NCI-H1436 treated with DMSO at 0.1 percent for 48 hours (cell line): ENCODE results near the gene CHP1.
"Not testable (repeated sequence)": the region's sequence is repeated elsewhere in the genome, so short reads cannot be mapped to it uniquely, and the experiment has no call there.

ENCODE experiments used
- DNase-seq: peaks from one replicate; lab custom pipeline; 2025; lab: John Stamatoyannopoulos, UW

CHP1 gene

DNA sequence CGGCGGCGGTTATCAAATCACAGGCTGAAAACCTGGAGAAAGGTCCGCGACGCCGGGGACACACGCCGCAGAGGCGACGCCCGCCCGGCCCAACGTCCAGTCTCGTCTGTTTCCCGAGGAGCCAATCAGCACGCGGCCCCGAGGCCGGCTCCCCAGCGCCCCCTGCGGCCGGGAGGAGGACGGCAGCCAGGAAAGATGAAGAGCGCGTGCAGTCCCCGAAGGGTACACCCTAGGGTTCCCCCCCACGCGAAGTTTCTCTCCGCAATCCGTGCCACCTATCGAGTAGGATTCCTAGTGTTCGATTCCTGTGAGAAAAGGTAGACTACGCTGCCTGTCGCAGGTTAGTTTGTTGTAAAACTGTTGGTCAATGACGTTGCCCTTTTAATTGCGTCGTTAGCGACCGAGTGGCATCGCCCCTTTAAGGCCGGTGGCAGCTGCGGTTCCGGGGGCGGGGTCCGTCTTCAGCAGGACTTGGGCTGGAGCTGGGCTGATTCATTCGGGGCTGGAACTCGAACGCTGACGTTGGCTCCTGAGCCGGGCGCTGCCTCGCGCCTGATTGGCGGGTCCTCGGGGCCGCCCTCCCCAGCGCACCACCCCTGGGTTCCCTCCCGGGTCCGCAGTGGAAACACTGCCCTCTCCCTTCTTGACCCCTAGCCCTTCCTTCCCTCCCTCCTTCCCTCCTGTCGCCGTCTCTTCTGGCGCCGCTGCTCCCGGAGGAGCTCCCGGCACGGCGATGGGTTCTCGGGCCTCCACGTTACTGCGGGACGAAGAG is at the start of gene CHP1, which contains the start of gene EXD1:
TSS of gene CHP1 (plus strand) at position 619 of the 772 bp plus-strand sequence. CDS start at position 734, 115 bp downstream.
TSS of gene EXD1 (minus strand) at position 108 of the 772 bp plus-strand sequence. CDS start 4,182 bp downstream, outside the sequence.
- peak; percentile 87 for DNase-seq

GRCh38 chr15:41182266-41182665 is 48.8 kb upstream of the CHP1 start:
- no peak for DNase-seq

DNA sequence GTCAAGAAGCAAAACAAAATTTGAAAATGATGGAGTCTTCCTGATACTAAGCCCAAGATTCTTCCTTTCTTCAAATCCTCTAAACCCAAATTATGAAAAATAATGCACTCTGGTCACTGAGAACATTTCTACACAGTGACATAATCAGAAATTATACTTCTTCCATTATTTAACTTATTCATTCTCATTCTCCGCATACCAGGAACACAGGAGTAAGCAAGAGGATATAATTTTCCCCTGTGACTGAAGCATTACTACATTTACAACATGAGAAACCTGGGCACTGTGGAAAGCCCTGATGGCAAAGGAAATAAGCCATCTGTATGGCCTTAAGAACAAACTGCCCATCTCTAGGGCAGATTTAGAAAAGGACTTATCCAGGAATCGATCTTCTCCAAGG is 47.5 kb upstream of the CHP1 start:
- no peak for DNase-seq

DNA sequence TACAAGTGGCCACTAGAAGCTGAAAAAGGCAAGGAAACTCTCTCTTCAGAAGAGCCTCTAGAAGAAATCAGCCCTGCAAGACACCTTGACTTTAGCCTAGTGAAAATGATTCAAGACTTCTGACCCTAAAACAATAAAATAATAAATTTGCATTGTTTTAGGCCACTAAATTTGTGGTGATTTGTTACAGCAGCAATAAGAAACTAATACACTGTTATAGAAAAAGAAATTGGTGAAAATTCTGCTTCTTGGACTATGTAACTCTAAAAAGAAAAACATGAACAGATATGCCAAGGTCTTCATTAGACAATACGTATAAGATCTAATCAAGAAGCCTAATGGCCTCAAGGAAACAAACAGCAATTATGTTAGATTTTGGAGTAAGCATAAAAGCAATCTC is 36.6 kb upstream of the CHP1 start:
- DNase-seq, result no peak

DNA sequence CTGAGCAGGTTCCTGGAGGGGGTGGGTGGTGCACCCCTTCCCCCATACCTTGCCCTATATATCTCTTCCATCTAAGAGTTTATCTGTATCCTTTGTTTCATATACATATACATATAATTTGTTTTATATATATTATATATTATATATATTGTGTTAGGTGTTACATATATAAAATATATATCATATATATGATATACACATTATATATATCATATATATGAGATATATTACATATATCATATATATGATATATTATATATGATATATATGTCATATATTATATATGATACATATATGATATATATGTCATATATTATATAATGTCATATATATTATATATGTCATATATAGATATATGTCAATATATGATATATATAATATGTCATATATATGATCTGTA is 31.6 kb upstream of the CHP1 start:
- DNase-seq, result no peak

GRCh38 chr15:41203395-41203794 is 27.7 kb upstream of the CHP1 start:
- DNase-seq, result no peak

- DNase-seq, result no peak
Measured at GRCh38 chr15:41205315-41205714, 25.8 kb upstream of the CHP1 start.

DNA sequence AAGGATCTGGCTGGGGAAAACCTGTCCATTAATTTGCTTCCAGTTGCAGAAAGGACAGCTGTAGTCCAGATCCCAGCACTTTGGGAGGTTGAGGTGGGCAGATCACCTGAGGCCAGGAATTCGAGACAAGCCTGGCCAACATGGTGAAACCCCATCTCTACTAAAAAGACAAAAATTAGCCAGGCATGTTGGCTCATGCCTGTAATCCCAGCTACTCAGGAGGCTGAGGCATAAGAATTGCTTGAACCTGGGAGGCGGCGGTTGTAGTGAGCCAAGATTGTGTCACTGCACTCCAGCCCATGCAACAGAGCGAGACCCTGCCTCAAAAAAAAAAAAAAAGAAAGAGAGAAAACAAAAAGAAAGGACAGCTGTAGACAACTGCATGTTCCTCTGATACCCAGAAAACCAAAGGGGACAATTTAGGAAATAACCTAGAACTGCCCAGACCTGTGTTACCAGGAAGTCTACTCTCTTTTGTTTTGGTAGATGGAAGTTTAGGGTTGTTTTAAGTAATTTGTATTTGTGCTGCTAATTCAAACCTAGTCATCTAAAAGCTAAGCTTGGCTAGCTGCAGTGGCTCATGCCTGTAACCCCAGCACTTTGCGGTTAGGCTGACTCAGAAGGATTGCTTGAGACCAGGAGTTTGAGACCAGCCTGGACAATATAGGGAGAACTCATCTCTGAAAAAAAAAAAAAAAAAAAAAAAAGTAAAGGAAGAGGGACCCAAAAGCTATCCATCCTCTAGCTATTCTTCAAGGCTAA is 23.2 kb upstream of the CHP1 start:
- DNase-seq, result no peak

DNA sequence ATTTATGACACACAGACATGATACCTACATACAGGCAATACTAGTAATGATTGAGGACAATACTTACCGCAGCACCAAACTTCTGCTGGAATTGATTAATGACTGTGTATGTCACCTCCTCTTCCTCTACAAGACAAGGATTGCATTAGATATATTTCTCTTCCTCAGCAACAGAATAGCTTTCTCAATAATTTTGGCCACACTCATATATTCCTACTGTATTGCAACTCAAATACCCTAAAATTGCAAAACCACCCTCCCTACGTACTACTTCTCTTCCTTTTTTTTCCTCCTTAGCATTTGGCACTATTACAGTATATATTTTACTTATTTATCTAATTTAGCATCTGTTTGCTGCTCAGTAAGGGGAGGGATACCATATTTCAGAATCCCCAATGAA is 15.4 kb upstream of the CHP1 start:
- DNase-seq, result no peak

GRCh38 chr15:41218851-41219250 is 12.2 kb upstream of the CHP1 start:
- DNase-seq, result no peak

GRCh38 chr15:41219381-41219780 is 11.7 kb upstream of the CHP1 start:
- DNase-seq, result no peak

DNA sequence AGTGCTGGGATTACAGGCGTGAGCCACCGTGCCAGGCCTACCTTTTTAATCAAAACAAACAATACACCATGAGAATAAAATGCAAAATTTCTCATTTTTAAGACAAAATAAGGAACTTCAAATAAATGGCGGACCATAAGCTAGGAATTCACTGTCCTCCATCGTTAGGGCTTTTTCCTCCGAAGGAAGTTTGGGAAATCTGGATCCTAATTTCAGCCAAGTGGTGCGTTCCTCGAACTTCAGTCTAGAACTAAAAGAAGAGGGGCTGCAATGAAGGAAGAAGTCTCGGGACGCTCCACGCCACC is 771 bp upstream of the CHP1 start:
- no peak for DNase-seq

- no peak for DNase-seq
Measured at GRCh38 chr15:41231422-41232226, 556 bp downstream of the CHP1 start.

DNA sequence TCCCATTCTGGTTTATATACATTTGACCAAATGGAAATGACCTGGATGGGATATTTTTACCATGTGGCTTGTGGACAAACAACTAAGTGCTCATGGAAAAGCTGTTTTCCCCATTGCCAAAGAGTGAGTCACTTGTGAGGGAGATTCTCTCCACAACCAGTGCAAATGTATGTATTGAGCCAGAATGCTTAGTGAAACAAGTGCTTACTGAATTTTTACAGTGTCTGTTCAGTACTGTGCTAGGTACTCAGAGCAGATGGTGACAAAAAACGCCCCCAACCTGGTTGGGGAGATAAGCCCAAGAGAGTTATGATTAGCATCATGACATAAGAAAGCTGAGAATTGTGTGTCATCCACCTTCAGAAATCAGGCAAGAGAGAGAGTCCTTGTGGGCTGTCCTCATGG is 2.3 kb downstream of the CHP1 start:
- DNase-seq, result no peak

GRCh38 chr15:41235228-41235627 is 4.2 kb downstream of the CHP1 start:
- not testable (repeated sequence) for DNase-seq

GRCh38 chr15:41235929-41236328 is 4.9 kb downstream of the CHP1 start:
- DNase-seq, result no peak

GRCh38 chr15:41238100-41238499 is 7.0 kb downstream of the CHP1 start:
- no peak for DNase-seq

DNA sequence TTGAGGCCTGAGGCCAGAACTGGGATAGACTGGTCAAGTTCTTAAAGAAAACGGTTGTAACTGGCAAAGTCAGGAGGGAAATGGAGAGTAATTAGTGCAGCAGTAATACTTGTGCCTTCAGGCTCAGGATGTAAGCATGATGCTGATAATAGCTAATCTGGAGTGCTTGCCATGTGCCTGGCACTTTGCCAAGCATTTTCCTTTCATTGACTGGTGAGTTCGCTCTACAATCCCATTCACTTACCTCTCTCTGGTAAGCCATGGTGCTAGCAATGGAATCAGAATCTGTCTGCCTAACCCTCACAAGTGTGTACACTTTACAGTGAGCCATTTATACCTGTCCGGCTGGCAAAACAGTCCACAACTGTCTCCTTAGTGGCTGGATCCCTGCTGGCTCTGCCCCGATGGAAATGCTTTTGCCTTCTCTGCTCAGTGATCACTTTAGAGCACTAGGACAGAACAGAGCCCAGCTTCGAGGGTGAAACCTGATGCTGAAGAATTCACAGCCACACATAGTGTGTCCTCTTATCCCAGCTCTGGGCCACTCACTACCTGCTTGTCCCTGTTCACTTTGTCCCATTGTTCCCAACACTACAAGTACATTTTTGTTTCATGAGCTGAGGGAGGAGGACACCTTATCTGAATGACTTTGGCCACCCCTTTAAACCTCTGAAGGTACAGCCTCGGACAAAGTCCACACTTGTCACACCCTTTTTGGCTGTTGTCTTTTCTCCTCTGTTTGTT is 10.3 kb downstream of the CHP1 start:
- peak; percentile 43 for DNase-seq

GRCh38 chr15:41250745-41251144 is 19.7 kb downstream of the CHP1 start:
- DNase-seq, result not testable (repeated sequence)

DNA sequence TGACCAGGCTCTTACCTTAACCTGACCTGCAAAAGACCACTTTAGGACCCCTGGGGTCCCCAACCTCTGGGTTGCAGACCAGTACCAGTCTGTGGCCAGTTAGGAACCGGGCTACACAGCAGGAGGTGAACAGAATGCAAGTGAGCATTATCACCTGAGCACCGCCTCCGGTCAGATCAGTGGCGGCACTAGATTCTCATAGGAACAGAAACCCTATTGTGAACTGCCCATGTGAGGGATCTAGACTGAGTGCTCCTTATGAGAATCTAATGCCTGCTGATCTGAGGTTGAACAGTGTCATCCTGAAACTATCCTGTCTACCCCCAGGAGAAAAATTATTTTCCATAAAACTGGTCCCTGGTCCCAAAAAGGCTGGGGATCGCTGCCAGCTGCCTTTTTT is 20.3 kb downstream of the CHP1 start:
- DNase-seq, result no peak

- no peak for DNase-seq
Measured at GRCh38 chr15:41254560-41254959, 23.5 kb downstream of the CHP1 start.

- no peak for DNase-seq
Measured at GRCh38 chr15:41256103-41256502, 25.0 kb downstream of the CHP1 start.
